PC-9 (cell line): ENCODE data around the gene KCNA1.

Source experiments
- EZH2 ChIP-seq: fragments of 200-600 bp; sonication (generic); IDR thresholded peaks from 2 replicates; pipeline ENCODE4 v1.8.0; 2017; ENCODE audit warnings: antibody characterized with exemption, low read depth
- TF ChIP-seq, protein P1 (sequence below): fragments of 200-600 bp; sonication (generic); conservative IDR thresholded peaks from 2 replicates; pipeline ENCODE4 v1.6.1; 2017; ENCODE audit warnings: mixed run types, antibody characterized with exemption, mild to moderate bottlenecking, moderate library complexity

DNA sequence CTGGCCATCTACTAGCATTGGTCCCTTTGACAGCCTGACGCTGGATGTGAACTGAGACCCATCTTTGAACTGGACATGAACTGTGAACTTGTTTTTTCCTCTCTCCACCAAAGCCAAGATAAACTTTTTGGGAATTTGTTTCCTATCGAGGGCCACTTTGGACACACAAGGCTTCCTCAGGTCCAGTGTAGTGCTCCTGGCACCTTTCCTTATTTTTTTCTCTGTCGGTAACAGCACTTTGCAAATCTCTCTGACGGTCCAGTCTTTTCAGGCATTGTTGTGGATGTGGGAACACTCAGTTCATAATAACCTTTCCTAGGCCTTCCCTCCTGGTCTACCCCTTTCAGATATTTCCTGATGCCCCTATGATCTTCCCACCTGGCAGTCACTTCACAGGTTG, 5.0 kb downstream of the KCNA1 start:
- TF ChIP-seq, protein P1, sequence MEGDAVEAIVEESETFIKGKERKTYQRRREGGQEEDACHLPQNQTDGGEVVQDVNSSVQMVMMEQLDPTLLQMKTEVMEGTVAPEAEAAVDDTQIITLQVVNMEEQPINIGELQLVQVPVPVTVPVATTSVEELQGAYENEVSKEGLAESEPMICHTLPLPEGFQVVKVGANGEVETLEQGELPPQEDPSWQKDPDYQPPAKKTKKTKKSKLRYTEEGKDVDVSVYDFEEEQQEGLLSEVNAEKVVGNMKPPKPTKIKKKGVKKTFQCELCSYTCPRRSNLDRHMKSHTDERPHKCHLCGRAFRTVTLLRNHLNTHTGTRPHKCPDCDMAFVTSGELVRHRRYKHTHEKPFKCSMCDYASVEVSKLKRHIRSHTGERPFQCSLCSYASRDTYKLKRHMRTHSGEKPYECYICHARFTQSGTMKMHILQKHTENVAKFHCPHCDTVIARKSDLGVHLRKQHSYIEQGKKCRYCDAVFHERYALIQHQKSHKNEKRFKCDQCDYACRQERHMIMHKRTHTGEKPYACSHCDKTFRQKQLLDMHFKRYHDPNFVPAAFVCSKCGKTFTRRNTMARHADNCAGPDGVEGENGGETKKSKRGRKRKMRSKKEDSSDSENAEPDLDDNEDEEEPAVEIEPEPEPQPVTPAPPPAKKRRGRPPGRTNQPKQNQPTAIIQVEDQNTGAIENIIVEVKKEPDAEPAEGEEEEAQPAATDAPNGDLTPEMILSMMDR, result no peak
- TF ChIP-seq EZH2, result no peak
